ENCODE measurements around the gene DYNC1H1.

DNA sequence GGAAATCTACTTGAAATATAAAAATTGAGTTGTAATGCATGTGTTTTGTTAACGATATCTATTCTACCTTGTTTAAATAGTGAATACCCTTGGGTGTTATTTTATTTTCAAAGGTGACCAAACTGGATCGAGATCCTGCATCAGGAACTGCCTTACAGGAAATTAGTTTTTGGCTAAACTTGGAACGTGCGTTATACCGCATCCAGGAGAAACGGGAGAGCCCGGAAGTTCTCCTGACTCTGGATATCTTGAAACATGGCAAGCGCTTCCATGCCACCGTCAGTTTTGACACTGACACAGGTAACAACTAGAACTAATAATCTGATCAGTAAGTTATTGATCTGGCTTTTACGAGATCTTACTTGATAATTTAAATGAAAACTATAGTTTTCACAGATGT lies 15.9 kb downstream of the DYNC1H1 start:
- TF ChIP-seq, protein P1, sequence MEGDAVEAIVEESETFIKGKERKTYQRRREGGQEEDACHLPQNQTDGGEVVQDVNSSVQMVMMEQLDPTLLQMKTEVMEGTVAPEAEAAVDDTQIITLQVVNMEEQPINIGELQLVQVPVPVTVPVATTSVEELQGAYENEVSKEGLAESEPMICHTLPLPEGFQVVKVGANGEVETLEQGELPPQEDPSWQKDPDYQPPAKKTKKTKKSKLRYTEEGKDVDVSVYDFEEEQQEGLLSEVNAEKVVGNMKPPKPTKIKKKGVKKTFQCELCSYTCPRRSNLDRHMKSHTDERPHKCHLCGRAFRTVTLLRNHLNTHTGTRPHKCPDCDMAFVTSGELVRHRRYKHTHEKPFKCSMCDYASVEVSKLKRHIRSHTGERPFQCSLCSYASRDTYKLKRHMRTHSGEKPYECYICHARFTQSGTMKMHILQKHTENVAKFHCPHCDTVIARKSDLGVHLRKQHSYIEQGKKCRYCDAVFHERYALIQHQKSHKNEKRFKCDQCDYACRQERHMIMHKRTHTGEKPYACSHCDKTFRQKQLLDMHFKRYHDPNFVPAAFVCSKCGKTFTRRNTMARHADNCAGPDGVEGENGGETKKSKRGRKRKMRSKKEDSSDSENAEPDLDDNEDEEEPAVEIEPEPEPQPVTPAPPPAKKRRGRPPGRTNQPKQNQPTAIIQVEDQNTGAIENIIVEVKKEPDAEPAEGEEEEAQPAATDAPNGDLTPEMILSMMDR (IDR thresholded peaks at IDR 0.05), result no peak
- TF ChIP-seq, protein P2, sequence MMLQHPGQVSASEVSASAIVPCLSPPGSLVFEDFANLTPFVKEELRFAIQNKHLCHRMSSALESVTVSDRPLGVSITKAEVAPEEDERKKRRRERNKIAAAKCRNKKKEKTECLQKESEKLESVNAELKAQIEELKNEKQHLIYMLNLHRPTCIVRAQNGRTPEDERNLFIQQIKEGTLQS (CRISPR knock-in tag; conservative IDR thresholded peaks at IDR 0.05), result no peak
- TF ChIP-seq, protein P3, sequence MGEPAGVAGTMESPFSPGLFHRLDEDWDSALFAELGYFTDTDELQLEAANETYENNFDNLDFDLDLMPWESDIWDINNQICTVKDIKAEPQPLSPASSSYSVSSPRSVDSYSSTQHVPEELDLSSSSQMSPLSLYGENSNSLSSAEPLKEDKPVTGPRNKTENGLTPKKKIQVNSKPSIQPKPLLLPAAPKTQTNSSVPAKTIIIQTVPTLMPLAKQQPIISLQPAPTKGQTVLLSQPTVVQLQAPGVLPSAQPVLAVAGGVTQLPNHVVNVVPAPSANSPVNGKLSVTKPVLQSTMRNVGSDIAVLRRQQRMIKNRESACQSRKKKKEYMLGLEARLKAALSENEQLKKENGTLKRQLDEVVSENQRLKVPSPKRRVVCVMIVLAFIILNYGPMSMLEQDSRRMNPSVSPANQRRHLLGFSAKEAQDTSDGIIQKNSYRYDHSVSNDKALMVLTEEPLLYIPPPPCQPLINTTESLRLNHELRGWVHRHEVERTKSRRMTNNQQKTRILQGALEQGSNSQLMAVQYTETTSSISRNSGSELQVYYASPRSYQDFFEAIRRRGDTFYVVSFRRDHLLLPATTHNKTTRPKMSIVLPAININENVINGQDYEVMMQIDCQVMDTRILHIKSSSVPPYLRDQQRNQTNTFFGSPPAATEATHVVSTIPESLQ (CRISPR knock-in tag; IDR thresholded peaks at IDR 0.05), result no peak
- TF ChIP-seq, protein P4, sequence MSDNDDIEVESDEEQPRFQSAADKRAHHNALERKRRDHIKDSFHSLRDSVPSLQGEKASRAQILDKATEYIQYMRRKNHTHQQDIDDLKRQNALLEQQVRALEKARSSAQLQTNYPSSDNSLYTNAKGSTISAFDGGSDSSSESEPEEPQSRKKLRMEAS (CRISPR knock-in tag; IDR thresholded peaks at IDR 0.05), result no peak
- TF ChIP-seq ZNF317 (CRISPR knock-in tag; IDR thresholded peaks at IDR 0.05; ENCODE audit: borderline replicate concordance, low read depth) (no peak), FOXP1 (CRISPR knock-in tag; IDR thresholded peaks at IDR 0.05; ENCODE audit: borderline replicate concordance) (no peak), SP1 (CRISPR knock-in tag; conservative IDR thresholded peaks at IDR 0.05) (no peak), FOXJ3 (CRISPR knock-in tag; IDR thresholded peaks at IDR 0.05; ENCODE audit: borderline replicate concordance) (no peak)
- TF ChIP-seq, protein P5, sequence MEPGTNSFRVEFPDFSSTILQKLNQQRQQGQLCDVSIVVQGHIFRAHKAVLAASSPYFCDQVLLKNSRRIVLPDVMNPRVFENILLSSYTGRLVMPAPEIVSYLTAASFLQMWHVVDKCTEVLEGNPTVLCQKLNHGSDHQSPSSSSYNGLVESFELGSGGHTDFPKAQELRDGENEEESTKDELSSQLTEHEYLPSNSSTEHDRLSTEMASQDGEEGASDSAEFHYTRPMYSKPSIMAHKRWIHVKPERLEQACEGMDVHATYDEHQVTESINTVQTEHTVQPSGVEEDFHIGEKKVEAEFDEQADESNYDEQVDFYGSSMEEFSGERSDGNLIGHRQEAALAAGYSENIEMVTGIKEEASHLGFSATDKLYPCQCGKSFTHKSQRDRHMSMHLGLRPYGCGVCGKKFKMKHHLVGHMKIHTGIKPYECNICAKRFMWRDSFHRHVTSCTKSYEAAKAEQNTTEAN (CRISPR knock-in tag; IDR thresholded peaks at IDR 0.05), result no peak
- TF ChIP-seq, protein P6, sequence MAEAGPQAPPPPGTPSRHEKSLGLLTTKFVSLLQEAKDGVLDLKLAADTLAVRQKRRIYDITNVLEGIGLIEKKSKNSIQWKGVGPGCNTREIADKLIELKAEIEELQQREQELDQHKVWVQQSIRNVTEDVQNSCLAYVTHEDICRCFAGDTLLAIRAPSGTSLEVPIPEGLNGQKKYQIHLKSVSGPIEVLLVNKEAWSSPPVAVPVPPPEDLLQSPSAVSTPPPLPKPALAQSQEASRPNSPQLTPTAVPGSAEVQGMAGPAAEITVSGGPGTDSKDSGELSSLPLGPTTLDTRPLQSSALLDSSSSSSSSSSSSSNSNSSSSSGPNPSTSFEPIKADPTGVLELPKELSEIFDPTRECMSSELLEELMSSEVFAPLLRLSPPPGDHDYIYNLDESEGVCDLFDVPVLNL (CRISPR knock-in tag; IDR thresholded peaks at IDR 0.05; ENCODE audit: borderline replicate concordance, low read depth), result no peak
